GM19372 (cell line): ENCODE data around the gene PTK7.
A peak's percentile ranks its signal among the peaks of the same experiment; 100 is the strongest.
"Not testable (repeated sequence)": the region's sequence is repeated elsewhere in the genome, so short reads cannot be mapped to it uniquely, and the experiment has no call there.

Experiments used
- ATAC-seq: cut with Tn5 transposase; IDR thresholded peaks from one replicate; pipeline ENCODE4 v1.9.1; 2021; ENCODE audit warnings: mild to moderate bottlenecking, low read depth, moderate library complexity; ENCODE audit not compliant: unreplicated experiment

The PTK7 gene

GRCh38 chr6:43053545-43054205 lies 22.4 kb upstream of the PTK7 start, which contains the start of gene CUL7:
TSS of gene CUL7 (minus strand) at chr6:43053851. CDS start at chr6:43052788, 1,063 bp downstream.
- ATAC-seq, result peak; percentile 87

GRCh38 chr6:43054206-43054943 lies 21.7 kb upstream of the PTK7 start:
- ATAC-seq, result no peak

- no peak for ATAC-seq
Observed at GRCh38 chr6:43055966-43056365, 20.1 kb upstream of the PTK7 start.

GRCh38 chr6:43058531-43058930 lies 17.6 kb upstream of the PTK7 start:
- no peak for ATAC-seq

GRCh38 chr6:43059168-43060033 lies 16.7 kb upstream of the PTK7 start, which contains the start of the genes KLC4 and MRPL2:
TSS of gene KLC4 (plus strand) at chr6:43059631. CDS start at chr6:43061336, 1,705 bp downstream.
TSS of gene MRPL2 (minus strand) at chr6:43059434. CDS start at chr6:43059381, 53 bp downstream.
- ATAC-seq, result peak; percentile 91

- ATAC-seq, result no peak
Observed at GRCh38 chr6:43060034-43060754, 15.9 kb upstream of the PTK7 start.

- ATAC-seq, result no peak
Observed at GRCh38 chr6:43060755-43061633, 15.1 kb upstream of the PTK7 start.

- ATAC-seq, result no peak
Observed at GRCh38 chr6:43061861-43062260, 14.3 kb upstream of the PTK7 start.

- no peak for ATAC-seq
Observed at GRCh38 chr6:43062818-43063217, 13.3 kb upstream of the PTK7 start.

GRCh38 chr6:43070028-43070632 lies 6.0 kb upstream of the PTK7 start:
- no peak for ATAC-seq

- ATAC-seq, result no peak
Observed at GRCh38 chr6:43074847-43075669, 1.1 kb upstream of the PTK7 start.

- ATAC-seq, result no peak
Observed at GRCh38 chr6:43076464-43077332, 584 bp downstream of the PTK7 start.

GRCh38 chr6:43077333-43077809 lies 1.3 kb downstream of the PTK7 start:
- ATAC-seq, result no peak

GRCh38 chr6:43077981-43078511 lies 1.9 kb downstream of the PTK7 start:
- ATAC-seq, result no peak

- no peak for ATAC-seq
Observed at GRCh38 chr6:43078691-43079090, 2.6 kb downstream of the PTK7 start.

GRCh38 chr6:43081043-43081442 lies 4.9 kb downstream of the PTK7 start:
- no peak for ATAC-seq

GRCh38 chr6:43081922-43082321 lies 5.8 kb downstream of the PTK7 start:
- not testable (repeated sequence) for ATAC-seq
